Nephron progenitor cell (in vitro differentiated cells): ENCODE results near the gene DOP1B.

Experiments
- DNase-seq: peaks from one replicate; pipeline ENCODE4 v3.0.0; 2021
- H3K27ac Mint-ChIP-seq: 2 replicates; pipeline ENCODE4 v1.8.0; 2021; ENCODE audit warnings: mild to moderate bottlenecking, moderate library complexity, mixed read lengths
- H3K27me3 Mint-ChIP-seq: 2 replicates; pipeline ENCODE4 v1.8.0; 2021; ENCODE audit warnings: mild to moderate bottlenecking, low read depth, mixed read lengths; ENCODE audit not compliant: poor library complexity
- H3K36me3 Mint-ChIP-seq: 2 replicates; pipeline ENCODE4 v1.8.0; 2021; ENCODE audit warnings: low read depth, mixed read lengths
- H3K4me1 Mint-ChIP-seq: 2 replicates; pipeline ENCODE4 v1.8.0; 2021; ENCODE audit warnings: mixed read lengths
- H3K4me3 Mint-ChIP-seq: 2 replicates; pipeline ENCODE4 v1.8.0; 2021; ENCODE audit warnings: mild to moderate bottlenecking, moderate library complexity, mixed read lengths
- H3K9me3 Mint-ChIP-seq: 2 replicates; pipeline ENCODE4 v1.8.0; 2021; ENCODE audit warnings: mild to moderate bottlenecking, moderate library complexity, mixed read lengths
- TF ChIP-seq, protein P1 (sequence below): fragments of 200-600 bp; sonication (generic); IDR thresholded peaks from 2 replicates; pipeline ENCODE4 v1.5.0; 2021; ENCODE audit warnings: antibody characterized with exemption

Gene DOP1B

DNA sequence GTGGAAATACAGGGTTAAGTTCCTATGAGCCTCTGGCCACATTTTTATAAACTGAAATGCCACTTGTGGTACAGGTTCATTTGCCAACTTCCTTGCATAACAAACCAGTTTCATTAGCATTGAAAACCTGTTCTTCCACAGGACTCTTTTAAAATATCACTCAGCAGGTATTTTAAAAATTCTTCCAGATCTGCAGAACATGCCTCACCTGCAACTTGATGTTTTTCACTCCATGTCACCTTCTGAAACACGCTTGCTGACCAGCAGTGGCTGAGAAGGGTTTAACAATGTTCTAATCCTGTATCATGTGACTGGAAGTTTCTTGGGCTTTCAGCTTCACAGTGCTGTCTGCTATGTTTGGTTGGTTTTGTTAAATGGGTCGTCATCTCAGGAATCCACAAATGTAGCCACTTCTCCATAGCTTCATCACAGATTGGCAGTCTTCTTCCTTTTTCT, 39.3 kb upstream of the DOP1B start:
- peaks cover 18% of the 10 kb centered on the region for H3K27me3 Mint-ChIP-seq
- peaks cover 16% of the 10 kb centered on the region for H3K4me1 Mint-ChIP-seq
- no peak overlapping the region for H3K27ac Mint-ChIP-seq

DNA sequence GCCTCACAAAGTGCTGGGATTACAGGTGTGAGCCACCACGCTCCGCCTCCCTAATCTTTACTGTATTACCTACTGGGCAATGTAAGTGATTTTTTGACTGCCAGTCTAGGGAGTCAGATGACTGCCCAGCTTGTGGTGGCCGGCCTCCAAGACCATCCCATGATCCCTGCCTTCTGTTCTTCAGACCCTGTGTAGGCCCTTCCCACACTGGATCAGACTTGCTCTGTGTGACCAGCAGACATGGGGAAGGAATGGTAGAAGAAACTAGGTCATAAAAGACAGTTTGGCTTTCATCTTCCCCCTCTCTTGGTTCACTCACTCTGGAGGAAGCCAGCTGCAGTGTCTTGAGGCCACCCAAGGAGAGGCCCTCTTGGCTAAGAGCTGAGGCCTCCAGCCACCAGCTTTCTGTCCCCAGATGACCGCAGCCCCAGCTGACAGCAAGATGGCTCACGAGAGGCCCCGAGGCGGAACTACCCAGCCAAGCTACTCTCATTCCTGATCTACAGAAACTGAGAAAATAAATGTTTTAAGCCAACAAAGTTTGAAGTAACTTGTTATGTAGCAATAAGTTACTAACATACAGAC, 36.2 kb upstream of the DOP1B start:
- Mint-ChIP-seq H3K27me3 (peaks cover 8% of the 10 kb centered on the region), H3K27ac (no peak overlapping the region), H3K36me3 (no peaks in the 10 kb centered on the region), H3K4me1 (peaks cover 14% of the 10 kb centered on the region), H3K4me3 (no peak overlapping the region), H3K9me3 (peaks cover 5% of the 10 kb centered on the region)
- no peak for DNase-seq
- TF ChIP-seq, protein P1, sequence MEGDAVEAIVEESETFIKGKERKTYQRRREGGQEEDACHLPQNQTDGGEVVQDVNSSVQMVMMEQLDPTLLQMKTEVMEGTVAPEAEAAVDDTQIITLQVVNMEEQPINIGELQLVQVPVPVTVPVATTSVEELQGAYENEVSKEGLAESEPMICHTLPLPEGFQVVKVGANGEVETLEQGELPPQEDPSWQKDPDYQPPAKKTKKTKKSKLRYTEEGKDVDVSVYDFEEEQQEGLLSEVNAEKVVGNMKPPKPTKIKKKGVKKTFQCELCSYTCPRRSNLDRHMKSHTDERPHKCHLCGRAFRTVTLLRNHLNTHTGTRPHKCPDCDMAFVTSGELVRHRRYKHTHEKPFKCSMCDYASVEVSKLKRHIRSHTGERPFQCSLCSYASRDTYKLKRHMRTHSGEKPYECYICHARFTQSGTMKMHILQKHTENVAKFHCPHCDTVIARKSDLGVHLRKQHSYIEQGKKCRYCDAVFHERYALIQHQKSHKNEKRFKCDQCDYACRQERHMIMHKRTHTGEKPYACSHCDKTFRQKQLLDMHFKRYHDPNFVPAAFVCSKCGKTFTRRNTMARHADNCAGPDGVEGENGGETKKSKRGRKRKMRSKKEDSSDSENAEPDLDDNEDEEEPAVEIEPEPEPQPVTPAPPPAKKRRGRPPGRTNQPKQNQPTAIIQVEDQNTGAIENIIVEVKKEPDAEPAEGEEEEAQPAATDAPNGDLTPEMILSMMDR: no peak

More for the DNA sequence above, 39.3 kb upstream of the DOP1B start:
- DNase-seq: no peak
- Mint-ChIP-seq H3K9me3 (peaks cover 5% of the 10 kb centered on the region), H3K36me3 (no peaks in the 10 kb centered on the region), H3K4me3 (no peak overlapping the region)
- TF ChIP-seq, protein P1: no peak

DNA sequence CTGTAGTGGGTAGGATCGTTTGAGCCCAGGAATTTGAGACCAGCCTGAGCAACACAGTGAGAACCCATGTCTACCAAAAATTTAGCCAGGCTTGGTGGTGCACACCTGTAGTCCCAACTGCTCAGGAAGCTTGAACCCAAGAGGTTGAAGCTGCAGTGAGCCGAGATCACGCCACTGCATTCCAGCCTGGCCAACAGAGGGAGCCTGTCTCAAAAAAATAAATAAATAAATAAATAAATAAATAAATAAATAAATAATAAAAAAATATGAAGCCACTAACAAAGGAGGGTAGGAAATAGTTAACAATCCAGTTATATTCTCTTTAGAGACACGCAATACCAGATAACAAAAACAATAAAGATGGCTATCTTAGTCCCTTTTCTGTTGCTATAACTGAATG, 33.6 kb upstream of the DOP1B start:
- TF ChIP-seq, protein P1: peak; percentile 33
- DNase-seq: no peak
- Mint-ChIP-seq H3K27me3 (peaks cover 10% of the 10 kb centered on the region), H3K4me1 (peaks cover 14% of the 10 kb centered on the region), H3K36me3 (no peaks in the 10 kb centered on the region), H3K4me3 (no peak overlapping the region), H3K27ac (no peak overlapping the region), H3K9me3 (no peaks in the 10 kb centered on the region)

DNA sequence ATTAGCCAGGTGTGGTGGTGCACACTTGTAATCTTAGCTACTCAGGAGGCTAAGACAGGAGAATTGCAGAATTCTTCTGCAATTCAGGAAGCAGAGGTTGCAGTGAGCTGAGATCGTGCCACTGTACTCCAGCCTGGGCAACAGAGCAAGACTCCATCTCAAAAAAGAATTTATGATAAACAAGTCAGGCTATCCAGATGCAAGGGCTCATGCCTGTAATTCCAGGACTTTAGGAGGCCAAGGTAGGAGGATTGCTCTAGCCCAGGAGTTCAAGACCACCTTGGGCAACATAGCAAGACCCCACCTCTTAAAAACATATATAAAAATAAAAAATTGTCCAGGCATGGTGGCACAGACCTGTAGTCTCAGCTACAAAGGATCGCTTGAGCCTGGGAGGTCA, 32.2 kb upstream of the DOP1B start:
- H3K9me3 Mint-ChIP-seq: no peaks in the 10 kb centered on the region
- no peak overlapping the region for H3K4me3 Mint-ChIP-seq
- H3K27ac Mint-ChIP-seq: no peak overlapping the region
- DNase-seq: no peak
- no peaks in the 10 kb centered on the region for H3K36me3 Mint-ChIP-seq
- TF ChIP-seq, protein P1: no peak
- H3K4me1 Mint-ChIP-seq: peaks cover 14% of the 10 kb centered on the region
- peaks cover 16% of the 10 kb centered on the region for H3K27me3 Mint-ChIP-seq

DNA sequence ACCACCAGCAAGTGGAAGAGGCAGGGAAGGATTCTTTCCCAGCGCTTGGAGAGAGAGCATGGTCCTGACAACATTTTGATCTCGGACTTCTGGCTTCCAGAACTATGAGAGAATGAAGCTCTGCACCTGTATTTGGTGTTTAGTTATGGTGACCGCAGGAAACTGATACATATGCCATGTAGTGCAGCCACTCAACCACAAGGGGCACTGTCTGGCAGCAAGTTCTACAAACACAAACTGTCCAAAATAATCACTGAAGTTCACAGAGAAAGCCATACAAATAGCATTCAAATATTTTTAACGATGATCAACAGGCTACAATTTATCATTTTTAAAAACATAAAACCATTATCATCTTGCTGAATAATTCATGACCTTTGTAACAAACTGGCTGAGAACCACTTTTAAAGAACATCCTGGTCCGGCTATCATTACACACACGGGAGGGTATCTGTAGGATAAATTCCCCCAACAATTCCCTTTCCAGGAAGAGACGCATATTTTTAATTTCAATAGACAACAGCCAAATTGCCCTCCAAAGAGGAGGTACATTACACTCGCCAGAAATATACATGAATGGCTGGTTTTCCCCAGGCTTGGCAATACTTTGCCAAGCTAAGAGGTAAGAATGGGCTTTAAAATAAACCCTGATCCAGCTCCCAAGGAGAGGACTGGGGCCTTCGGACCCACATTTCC, 31.0 kb upstream of the DOP1B start:
- no peak overlapping the region for H3K27ac Mint-ChIP-seq
- peaks cover 21% of the 10 kb centered on the region for H3K27me3 Mint-ChIP-seq
- no peak overlapping the region for H3K4me3 Mint-ChIP-seq
- H3K9me3 Mint-ChIP-seq: no peaks in the 10 kb centered on the region
- TF ChIP-seq, protein P1: peak; percentile 95
- peak; percentile 63 for DNase-seq
- peaks cover 13% of the 10 kb centered on the region for H3K4me1 Mint-ChIP-seq
- no peaks in the 10 kb centered on the region for H3K36me3 Mint-ChIP-seq

DNA sequence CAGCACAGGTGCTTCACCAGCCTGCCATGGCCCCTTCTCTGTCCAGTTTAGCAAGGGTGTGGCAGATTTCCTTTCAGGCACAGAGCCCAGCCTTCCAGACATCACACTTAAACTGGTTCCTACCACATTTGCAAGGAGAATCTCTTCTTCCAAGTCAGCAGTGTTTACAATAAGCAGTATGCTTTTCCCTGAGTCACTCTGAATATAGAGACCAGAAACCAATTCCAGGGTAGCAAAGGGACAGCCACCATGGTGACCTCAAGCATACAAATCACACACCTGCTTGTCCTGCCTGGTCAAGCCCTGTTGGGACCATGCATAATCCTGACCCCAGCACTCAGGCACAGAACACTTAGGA, 30.4 kb upstream of the DOP1B start:
- peaks cover 15% of the 10 kb centered on the region for H3K4me1 Mint-ChIP-seq
- no peak overlapping the region for H3K4me3 Mint-ChIP-seq
- no peak overlapping the region for H3K27ac Mint-ChIP-seq
- DNase-seq: no peak
- TF ChIP-seq, protein P1: no peak
- no peaks in the 10 kb centered on the region for H3K36me3 Mint-ChIP-seq
- no peaks in the 10 kb centered on the region for H3K9me3 Mint-ChIP-seq
- H3K27me3 Mint-ChIP-seq: peaks cover 26% of the 10 kb centered on the region
